ENCODE data around the gene MPC2. TPM values are rescaled to one million over a fixed set of nuclear protein-coding genes. Genes with fewer than 3 reads are reported as not detected.

Gene MPC2
- total and polyA plus RNA-seq, 2 of the 8 experiments (the other 6 are each of a cell fraction or from before 2014, with no cell fraction given) = 18.6 to 40.9 TPM

GRCh38 chr1:167924102-167924501 lies 12.8 kb downstream of the MPC2 start (continued):
- TF ChIP-seq, protein P1, sequence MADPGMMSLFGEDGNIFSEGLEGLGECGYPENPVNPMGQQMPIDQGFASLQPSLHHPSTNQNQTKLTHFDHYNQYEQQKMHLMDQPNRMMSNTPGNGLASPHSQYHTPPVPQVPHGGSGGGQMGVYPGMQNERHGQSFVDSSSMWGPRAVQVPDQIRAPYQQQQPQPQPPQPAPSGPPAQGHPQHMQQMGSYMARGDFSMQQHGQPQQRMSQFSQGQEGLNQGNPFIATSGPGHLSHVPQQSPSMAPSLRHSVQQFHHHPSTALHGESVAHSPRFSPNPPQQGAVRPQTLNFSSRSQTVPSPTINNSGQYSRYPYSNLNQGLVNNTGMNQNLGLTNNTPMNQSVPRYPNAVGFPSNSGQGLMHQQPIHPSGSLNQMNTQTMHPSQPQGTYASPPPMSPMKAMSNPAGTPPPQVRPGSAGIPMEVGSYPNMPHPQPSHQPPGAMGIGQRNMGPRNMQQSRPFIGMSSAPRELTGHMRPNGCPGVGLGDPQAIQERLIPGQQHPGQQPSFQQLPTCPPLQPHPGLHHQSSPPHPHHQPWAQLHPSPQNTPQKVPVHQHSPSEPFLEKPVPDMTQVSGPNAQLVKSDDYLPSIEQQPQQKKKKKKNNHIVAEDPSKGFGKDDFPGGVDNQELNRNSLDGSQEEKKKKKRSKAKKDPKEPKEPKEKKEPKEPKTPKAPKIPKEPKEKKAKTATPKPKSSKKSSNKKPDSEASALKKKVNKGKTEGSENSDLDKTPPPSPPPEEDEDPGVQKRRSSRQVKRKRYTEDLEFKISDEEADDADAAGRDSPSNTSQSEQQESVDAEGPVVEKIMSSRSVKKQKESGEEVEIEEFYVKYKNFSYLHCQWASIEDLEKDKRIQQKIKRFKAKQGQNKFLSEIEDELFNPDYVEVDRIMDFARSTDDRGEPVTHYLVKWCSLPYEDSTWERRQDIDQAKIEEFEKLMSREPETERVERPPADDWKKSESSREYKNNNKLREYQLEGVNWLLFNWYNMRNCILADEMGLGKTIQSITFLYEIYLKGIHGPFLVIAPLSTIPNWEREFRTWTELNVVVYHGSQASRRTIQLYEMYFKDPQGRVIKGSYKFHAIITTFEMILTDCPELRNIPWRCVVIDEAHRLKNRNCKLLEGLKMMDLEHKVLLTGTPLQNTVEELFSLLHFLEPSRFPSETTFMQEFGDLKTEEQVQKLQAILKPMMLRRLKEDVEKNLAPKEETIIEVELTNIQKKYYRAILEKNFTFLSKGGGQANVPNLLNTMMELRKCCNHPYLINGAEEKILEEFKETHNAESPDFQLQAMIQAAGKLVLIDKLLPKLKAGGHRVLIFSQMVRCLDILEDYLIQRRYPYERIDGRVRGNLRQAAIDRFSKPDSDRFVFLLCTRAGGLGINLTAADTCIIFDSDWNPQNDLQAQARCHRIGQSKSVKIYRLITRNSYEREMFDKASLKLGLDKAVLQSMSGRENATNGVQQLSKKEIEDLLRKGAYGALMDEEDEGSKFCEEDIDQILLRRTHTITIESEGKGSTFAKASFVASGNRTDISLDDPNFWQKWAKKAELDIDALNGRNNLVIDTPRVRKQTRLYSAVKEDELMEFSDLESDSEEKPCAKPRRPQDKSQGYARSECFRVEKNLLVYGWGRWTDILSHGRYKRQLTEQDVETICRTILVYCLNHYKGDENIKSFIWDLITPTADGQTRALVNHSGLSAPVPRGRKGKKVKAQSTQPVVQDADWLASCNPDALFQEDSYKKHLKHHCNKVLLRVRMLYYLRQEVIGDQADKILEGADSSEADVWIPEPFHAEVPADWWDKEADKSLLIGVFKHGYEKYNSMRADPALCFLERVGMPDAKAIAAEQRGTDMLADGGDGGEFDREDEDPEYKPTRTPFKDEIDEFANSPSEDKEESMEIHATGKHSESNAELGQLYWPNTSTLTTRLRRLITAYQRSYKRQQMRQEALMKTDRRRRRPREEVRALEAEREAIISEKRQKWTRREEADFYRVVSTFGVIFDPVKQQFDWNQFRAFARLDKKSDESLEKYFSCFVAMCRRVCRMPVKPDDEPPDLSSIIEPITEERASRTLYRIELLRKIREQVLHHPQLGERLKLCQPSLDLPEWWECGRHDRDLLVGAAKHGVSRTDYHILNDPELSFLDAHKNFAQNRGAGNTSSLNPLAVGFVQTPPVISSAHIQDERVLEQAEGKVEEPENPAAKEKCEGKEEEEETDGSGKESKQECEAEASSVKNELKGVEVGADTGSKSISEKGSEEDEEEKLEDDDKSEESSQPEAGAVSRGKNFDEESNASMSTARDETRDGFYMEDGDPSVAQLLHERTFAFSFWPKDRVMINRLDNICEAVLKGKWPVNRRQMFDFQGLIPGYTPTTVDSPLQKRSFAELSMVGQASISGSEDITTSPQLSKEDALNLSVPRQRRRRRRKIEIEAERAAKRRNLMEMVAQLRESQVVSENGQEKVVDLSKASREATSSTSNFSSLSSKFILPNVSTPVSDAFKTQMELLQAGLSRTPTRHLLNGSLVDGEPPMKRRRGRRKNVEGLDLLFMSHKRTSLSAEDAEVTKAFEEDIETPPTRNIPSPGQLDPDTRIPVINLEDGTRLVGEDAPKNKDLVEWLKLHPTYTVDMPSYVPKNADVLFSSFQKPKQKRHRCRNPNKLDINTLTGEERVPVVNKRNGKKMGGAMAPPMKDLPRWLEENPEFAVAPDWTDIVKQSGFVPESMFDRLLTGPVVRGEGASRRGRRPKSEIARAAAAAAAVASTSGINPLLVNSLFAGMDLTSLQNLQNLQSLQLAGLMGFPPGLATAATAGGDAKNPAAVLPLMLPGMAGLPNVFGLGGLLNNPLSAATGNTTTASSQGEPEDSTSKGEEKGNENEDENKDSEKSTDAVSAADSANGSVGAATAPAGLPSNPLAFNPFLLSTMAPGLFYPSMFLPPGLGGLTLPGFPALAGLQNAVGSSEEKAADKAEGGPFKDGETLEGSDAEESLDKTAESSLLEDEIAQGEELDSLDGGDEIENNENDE (IDR thresholded peaks at IDR 0.05; ENCODE audit: insufficient replicate concordance, low read length) = no peak
- TF ChIP-seq CTBP2 (IDR thresholded peaks at IDR 0.05; ENCODE audit: borderline replicate concordance, insufficient read depth, insufficient read length, low read length) (no peak), EP300 (IDR thresholded peaks at IDR 0.05; ENCODE audit: borderline replicate concordance in 1 of 2, low read depth in 2 of 2, low read length in 2 of 2) (no peak), RBBP5 (IDR thresholded peaks at IDR 0.05; ENCODE audit: borderline replicate concordance, low read depth, low read length) (no peak), CBX8 (IDR thresholded peaks at IDR 0.05; ENCODE audit: borderline replicate concordance, low read depth, low read length) (no peak), TAF1 (IDR thresholded peaks at IDR 0.05; ENCODE audit: low read depth, low read length) (no peak), GTF2F1 (IDR thresholded peaks at IDR 0.05; ENCODE audit: borderline replicate concordance, low read depth, low read length) (no peak), SIX5 (IDR thresholded peaks at IDR 0.05; ENCODE audit: low read depth, low read length) (no peak), SIRT6 (IDR thresholded peaks at IDR 0.05; ENCODE audit: low read length) (no peak), RXRA (IDR thresholded peaks at IDR 0.05; ENCODE audit: insufficient read depth, low read depth, low read length) (no peak)
- TF ChIP-seq, protein P2, sequence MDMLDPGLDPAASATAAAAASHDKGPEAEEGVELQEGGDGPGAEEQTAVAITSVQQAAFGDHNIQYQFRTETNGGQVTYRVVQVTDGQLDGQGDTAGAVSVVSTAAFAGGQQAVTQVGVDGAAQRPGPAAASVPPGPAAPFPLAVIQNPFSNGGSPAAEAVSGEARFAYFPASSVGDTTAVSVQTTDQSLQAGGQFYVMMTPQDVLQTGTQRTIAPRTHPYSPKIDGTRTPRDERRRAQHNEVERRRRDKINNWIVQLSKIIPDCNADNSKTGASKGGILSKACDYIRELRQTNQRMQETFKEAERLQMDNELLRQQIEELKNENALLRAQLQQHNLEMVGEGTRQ (IDR thresholded peaks at IDR 0.05; ENCODE audit: low read length) = no peak
